ENCODE results near the gene ANKRD13A. TPM values are rescaled to one million over a fixed set of nuclear protein-coding genes. Genes with fewer than 3 reads are reported as not detected.

ANKRD13A gene
- total and polyA plus RNA-seq, 8 donors: 13.0 to 150 (median 34.4) TPM

DNA sequence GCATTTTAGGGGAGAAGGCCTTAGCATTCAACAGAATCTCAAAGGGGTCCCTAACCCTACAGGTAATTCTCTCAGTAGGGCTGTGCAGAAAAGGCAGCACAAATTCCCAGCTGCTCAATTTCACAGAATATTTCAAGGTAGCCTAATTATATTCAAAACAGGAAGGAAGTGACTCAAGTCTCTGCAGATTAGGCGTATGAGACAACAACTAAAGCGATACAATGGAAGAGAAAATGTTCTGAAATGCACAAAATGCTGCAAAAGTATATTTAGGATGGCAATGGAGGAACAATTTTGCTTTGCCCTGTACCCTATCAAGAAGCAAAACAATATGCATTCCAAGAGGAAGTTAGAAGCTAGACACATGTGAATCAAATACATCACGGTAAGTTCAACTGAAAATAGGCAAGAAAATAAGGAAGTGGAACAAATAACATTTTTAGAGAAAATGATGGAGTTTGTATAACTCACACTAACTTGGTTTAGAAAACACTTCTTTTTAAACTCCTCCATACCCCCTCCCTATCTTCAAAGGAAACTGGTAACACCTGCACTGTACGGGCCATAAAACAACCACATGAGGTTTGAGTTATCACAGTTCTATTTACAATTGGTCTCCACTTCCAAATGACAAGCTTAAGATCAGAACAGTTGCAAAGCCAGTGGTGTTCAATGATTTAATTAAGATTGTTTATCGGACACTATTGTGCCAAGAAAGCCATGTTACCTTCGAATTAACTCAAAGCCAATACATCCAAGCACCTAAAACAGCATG is 4.6 kb upstream of the ANKRD13A start:
- H3K36me3 ChIP-seq: peaks cover 0 to 30% (median 21%) of the 10 kb centered on the region in 4 donors
- intact Hi-C loops (cut with DNase I; ENCODE audit: low total_unique reads): no loop called here
- 23 to 30% (median 26%) methylated on average over 6 of the region's 6 CpGs for WGBS, 5 donors
- peaks cover 14 to 70% (median 53%) of the 10 kb centered on the region in 4 donors for H3K4me1 ChIP-seq
- TF ChIP-seq EP300 (IDR thresholded peaks at IDR 0.05): no peak
- TF ChIP-seq POLR2AphosphoS5 (IDR thresholded peaks at IDR 0.05): no peak
- TF ChIP-seq, protein P1, sequence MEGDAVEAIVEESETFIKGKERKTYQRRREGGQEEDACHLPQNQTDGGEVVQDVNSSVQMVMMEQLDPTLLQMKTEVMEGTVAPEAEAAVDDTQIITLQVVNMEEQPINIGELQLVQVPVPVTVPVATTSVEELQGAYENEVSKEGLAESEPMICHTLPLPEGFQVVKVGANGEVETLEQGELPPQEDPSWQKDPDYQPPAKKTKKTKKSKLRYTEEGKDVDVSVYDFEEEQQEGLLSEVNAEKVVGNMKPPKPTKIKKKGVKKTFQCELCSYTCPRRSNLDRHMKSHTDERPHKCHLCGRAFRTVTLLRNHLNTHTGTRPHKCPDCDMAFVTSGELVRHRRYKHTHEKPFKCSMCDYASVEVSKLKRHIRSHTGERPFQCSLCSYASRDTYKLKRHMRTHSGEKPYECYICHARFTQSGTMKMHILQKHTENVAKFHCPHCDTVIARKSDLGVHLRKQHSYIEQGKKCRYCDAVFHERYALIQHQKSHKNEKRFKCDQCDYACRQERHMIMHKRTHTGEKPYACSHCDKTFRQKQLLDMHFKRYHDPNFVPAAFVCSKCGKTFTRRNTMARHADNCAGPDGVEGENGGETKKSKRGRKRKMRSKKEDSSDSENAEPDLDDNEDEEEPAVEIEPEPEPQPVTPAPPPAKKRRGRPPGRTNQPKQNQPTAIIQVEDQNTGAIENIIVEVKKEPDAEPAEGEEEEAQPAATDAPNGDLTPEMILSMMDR (IDR thresholded peaks at IDR 0.05): no peak
- TF ChIP-seq POLR2A (IDR thresholded peaks at IDR 0.05): no peak
- peak overlapping the region in 4 of 5 donors; percentile 83 to 97 (median 90) for H3K27ac ChIP-seq
- no peaks in the 10 kb centered on the region for H3K9me3 ChIP-seq
- peak in 1 of 2 donors; percentile 23 for DNase-seq
- no peaks in the 10 kb centered on the region for H3K27me3 ChIP-seq
- H3K4me3 ChIP-seq: peak overlapping the region; percentile 75 to 99 (median 88)

DNA sequence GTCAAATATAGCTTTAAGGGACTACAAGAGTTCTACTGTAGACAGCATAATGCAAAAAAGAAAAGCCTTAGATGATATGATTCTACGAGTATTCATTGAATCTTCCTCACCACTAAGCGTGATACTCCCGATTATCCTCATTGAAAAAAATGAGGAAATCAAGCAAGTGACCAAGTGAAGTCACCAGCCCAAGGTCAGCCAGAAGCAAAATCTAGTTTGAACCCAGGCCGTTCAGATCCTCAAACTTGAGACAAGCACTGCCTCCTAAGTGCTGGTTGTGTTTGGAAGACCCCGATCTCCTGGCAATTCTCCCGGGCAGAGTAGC is 3.9 kb upstream of the ANKRD13A start:
- Histone ChIP-seq H3K4me1 (peaks cover 17 to 67% (median 53%) of the 10 kb centered on the region in 4 donors), H3K27ac (peak overlapping the region; percentile 83 to 97 (median 88)), H3K27me3 (no peaks in the 10 kb centered on the region), H3K9me3 (no peaks in the 10 kb centered on the region), H3K4me3 (peak overlapping the region; percentile 75 to 99 (median 88)), H3K36me3 (peaks cover 0 to 23% (median 13%) of the 10 kb centered on the region in 4 donors)
- WGBS, 5 donors: 0 to 2% (median 1%) methylated on average over 6 of the region's 6 CpGs
- intact Hi-C loops (cut with DNase I; ENCODE audit: low total_unique reads): no loop called here
- TF ChIP-seq POLR2AphosphoS5 (IDR thresholded peaks at IDR 0.05) (no peak), POLR2A (IDR thresholded peaks at IDR 0.05) (no peak), EP300 (IDR thresholded peaks at IDR 0.05) (no peak)
- TF ChIP-seq, protein P1 (IDR thresholded peaks at IDR 0.05): no peak
- DNase-seq: no peak

DNA sequence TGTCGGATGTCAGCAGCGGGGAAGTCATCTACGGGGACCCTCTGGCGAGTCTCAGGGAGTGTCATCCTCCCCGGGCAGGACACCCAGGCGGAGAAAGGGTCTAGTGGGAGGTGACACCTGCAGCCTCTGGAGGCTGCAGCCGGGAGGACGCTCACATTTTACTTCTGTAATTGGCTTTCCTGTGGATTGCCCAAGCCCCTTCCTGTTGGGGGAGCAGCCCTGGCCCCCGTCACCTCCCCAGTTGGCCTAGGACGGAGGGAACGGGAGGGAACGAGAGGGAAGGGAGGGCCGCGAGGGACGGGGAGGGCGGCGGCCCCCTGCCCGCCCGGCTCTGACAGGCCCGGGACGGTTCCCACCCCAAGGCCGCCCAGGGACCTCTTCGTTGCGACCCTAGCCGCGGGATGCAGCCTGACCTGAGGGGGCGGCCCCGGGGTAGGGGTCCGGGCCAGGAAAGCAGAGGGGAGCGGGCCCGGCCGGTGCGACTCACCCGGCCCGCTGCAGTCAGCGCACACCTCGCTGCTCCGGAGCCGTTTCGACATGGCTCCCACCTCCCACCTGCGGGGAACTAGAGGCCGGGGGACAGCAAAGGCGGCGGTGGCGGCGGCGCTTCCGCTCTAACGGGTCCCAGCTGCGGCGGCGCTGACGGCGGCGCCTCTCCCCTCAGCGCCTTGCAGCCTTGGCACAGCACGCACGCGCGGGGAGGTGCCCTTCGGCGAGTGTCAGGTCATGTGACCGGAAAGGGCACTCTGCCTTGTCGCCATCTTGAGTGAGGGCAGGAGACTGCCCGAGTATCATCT is 3.3 kb upstream of the ANKRD13A start, which contains the start of gene GIT2:
Gene GIT2 (minus strand): TSS at position 683 of the 797 bp plus-strand sequence. CDS start 144 bp downstream, at position 539.
- peak within 1 kb of the TSS; percentile 83 to 97 (median 88) for H3K27ac ChIP-seq
- H3K36me3 ChIP-seq: peaks cover 0 to 17% (median 9%) of the 10 kb centered on the region in 4 donors
- intact Hi-C loops (cut with DNase I; ENCODE audit: low total_unique reads): no loop called here
- no peaks in the 10 kb centered on the region for H3K9me3 ChIP-seq
- no peaks in the 10 kb centered on the region for H3K27me3 ChIP-seq
- TF ChIP-seq POLR2A (IDR thresholded peaks at IDR 0.05) (no peak), EP300 (IDR thresholded peaks at IDR 0.05) (no peak), POLR2AphosphoS5 (IDR thresholded peaks at IDR 0.05) (peak; percentile 91 to 98 (median 98))
- DNase-seq: peak; percentile 95 to 98
- peaks cover 20 to 68% (median 56%) of the 10 kb centered on the region in 4 donors for H3K4me1 ChIP-seq
- H3K4me3 ChIP-seq: peak within 1 kb of the TSS; percentile 75 to 99 (median 88)
- WGBS, 5 donors: 0 to 1% (median 1%) methylated on average over 27 to 65 of the region's 65 CpGs

DNA sequence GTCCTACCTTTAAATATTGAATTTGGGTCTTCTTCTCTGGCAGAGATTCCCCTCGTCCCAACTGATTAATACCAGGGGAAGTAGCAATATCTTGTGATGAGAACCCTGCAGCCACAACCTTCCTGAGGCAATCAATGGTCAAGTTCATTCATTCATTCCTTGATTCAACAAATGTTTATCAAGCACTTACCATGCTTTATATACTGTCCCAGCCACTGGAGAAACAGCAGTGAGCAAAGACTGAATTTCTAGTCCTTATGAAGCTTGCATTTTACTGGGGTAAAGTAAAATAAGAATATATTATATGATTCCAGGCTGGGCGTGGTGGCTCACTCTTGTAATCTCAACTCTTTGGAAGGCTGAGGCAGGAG is 2.8 kb upstream of the ANKRD13A start:
- H3K27me3 ChIP-seq: no peaks in the 10 kb centered on the region
- H3K27ac ChIP-seq: peak overlapping the region in 4 of 5 donors; percentile 83 to 97 (median 90)
- H3K9me3 ChIP-seq: no peaks in the 10 kb centered on the region
- TF ChIP-seq POLR2AphosphoS5 (IDR thresholded peaks at IDR 0.05): no peak
- peaks cover 26 to 72% (median 61%) of the 10 kb centered on the region in 4 donors for H3K4me1 ChIP-seq
- 48 to 50% (median 50%) methylated on average over 2 of the region's 2 CpGs for WGBS, 5 donors
- peak overlapping the region; percentile 75 to 99 (median 88) for H3K4me3 ChIP-seq
- intact Hi-C loops (cut with DNase I; ENCODE audit: low total_unique reads): no loop called here
- peaks cover 0 to 11% (median 3%) of the 10 kb centered on the region in 4 donors for H3K36me3 ChIP-seq
- no peak for DNase-seq

DNA sequence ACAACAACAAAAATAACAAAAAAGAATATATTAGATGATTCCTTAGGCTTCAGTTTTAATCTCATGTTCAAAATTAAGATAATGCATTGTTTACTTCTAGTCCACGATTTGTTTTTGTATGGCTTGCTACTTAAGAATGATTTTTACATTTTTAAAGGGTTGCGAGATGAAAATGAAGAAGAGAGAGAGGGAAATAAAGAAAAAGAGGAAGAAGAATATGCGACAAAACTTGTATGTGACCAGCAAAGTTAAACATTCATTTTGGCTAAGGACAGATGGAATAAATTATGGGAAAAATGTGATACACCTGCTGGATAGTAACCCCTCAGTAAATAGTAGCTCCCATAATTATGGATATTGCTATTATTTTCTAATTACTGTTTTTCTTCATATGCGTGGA is 1.8 kb upstream of the ANKRD13A start:
- peaks cover 0 to 4% (median 0%) of the 10 kb centered on the region in 4 donors for H3K36me3 ChIP-seq
- H3K27ac ChIP-seq: no peak overlapping the region
- H3K4me3 ChIP-seq: no peak overlapping the region
- TF ChIP-seq, protein P1 (IDR thresholded peaks at IDR 0.05): no peak
- TF ChIP-seq POLR2AphosphoS5 (IDR thresholded peaks at IDR 0.05): no peak
- TF ChIP-seq EP300 (IDR thresholded peaks at IDR 0.05): no peak
- no peak for TF ChIP-seq POLR2A (IDR thresholded peaks at IDR 0.05)
- no peaks in the 10 kb centered on the region for H3K27me3 ChIP-seq
- H3K9me3 ChIP-seq: no peaks in the 10 kb centered on the region
- 73 to 84% (median 82%) methylated on average over 4 of the region's 4 CpGs for WGBS, 5 donors
- peaks cover 36 to 81% (median 67%) of the 10 kb centered on the region in 4 donors for H3K4me1 ChIP-seq
- DNase-seq: no peak
- intact Hi-C loops (cut with DNase I; ENCODE audit: low total_unique reads): no loop called here

Data from stomach (tissue), 9 donors.